Measurements from ENCODE around the gene TPST2. TPM values are rescaled to one million over a fixed set of nuclear protein-coding genes. Genes with fewer than 3 reads are reported as not detected.

The TPST2 gene
- total and polyA plus RNA-seq, 2 donors (not counting 3 experiments of a cell fraction or from before 2014, with no cell fraction given) = 49.4 to 121 TPM

- H3K9ac ChIP-seq (replicated peaks; ENCODE audit: extremely low read depth, insufficient read depth, low read length) = no peak within 1 kb of the TSS
- FAIRE-seq (no peak), DNase-seq (ENCODE audit: low read depth, low spot score) (no peak)
- intact Hi-C loops (cut with micrococcal nuclease) (no loop called here), dilution Hi-C loops (cut with MboI; ENCODE audit: extremely low pct_ligation_motif_present, low sequenced_read_pairs) (no loop called here)
- H3K36me3 ChIP-seq (ENCODE audit: control insufficient read depth in 2 of 2, extremely low read depth in 1 of 2, insufficient read depth in 2 of 2, low read length in 2 of 2) = no peaks in the 10 kb centered on the region
- BruUV-seq (replicated peaks) = no TSS peak
- no peak within 1 kb of the TSS for H3K27ac ChIP-seq (ENCODE audit: insufficient read depth, low read depth, low read length)
- H3K9me3 ChIP-seq (replicated peaks; ENCODE audit: control insufficient read depth, insufficient read depth, low read length) = no peaks in the 10 kb centered on the region
- H2AFZ ChIP-seq (ENCODE audit: low read depth, low read length) = no peak within 1 kb of the TSS
- TF ChIP-seq EZH2 (IDR thresholded peaks at IDR 0.05; ENCODE audit: borderline replicate concordance, low read depth, low read length, severe bottlenecking) (no peak), POLR2AphosphoS5 (IDR thresholded peaks at IDR 0.05; ENCODE audit: insufficient read depth, low read depth, low read length) (no peak)
- H3K79me2 ChIP-seq (ENCODE audit: control insufficient read depth, insufficient read depth, low read length) = no peaks in the 10 kb centered on the region
- POLR2A ChIA-PET = no interaction called here
- H3K9me1 ChIP-seq (replicated peaks; ENCODE audit: control insufficient read depth, extremely low read depth, insufficient read depth, low read length) = no peaks in the 10 kb centered on the region
- H3K4me2 ChIP-seq (ENCODE audit: insufficient read depth, low read length) = no peak within 1 kb of the TSS
- CTCF ChIA-PET = no interaction called here
- H3K27me3 ChIP-seq (ENCODE audit: control insufficient read depth in 2 of 2, insufficient read depth in 2 of 2, low read length in 2 of 2) = peaks cover 0 to 2% of the 10 kb centered on the region in 2 experiments
- H3K4me3 ChIP-seq (replicated peaks in 1 of 3; ENCODE audit: insufficient read depth in 1 of 3, low read depth in 1 of 3, low read length in 3 of 3) = no peak within 1 kb of the TSS
- no peaks in the 10 kb centered on the region for H4K20me1 ChIP-seq (replicated peaks; ENCODE audit: control insufficient read depth, extremely low read depth, insufficient read depth, low read length)
- no peaks in the 10 kb centered on the region for H3K4me1 ChIP-seq (ENCODE audit: control insufficient read depth, extremely low read depth, insufficient read depth, low read length)
These were observed 31.7 kb upstream of the TPST2 start, which contains the start of gene CRYBA4 for GRCh38 chr22:26621663-26622062. Gene CRYBA4 (plus strand): TSS chr22:26621963. CDS start chr22:26622597, 634 bp downstream.

DNA sequence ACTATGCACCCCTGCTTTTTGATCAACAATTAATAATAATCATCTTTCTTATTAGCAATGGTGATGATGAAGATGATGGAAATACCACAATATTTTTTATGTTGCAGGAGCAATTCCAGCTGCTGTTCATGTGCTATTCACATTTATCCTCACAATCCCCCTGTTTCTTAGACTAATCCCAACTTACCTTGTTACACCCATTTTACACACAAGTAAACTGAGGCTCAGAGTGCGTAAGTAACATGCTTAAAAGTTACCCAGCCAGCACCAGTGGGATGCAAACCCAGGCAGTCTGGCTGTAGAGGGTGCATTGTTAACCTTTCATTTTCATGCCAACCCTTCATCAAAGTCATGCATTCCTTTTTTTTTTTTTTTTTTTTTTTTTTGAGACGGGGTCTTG is 30.3 kb upstream of the TPST2 start:
- H2AFZ ChIP-seq (ENCODE audit: low read depth, low read length) = no peak overlapping the region
- peaks cover 0 to 2% of the 10 kb centered on the region in 2 experiments for H3K27me3 ChIP-seq (ENCODE audit: control insufficient read depth in 2 of 2, insufficient read depth in 2 of 2, low read length in 2 of 2)
- TF ChIP-seq MYC (IDR thresholded peaks at IDR 0.05; ENCODE audit: low read depth, low read length) (no peak), POLR2A (IDR thresholded peaks at IDR 0.05; ENCODE audit: low read depth, low read length) (no peak), CTCF (IDR thresholded peaks at IDR 0.05; ENCODE audit: extremely low read depth in 1 of 2, insufficient read depth in 1 of 2, low read depth in 1 of 2, low read length in 2 of 2) (no peak), GATA2 (IDR thresholded peaks at IDR 0.05; ENCODE audit: insufficient read depth, insufficient read length, low read depth, low read length) (no peak)
- H3K4me3 ChIP-seq (replicated peaks in 1 of 3; ENCODE audit: insufficient read depth in 1 of 3, low read depth in 1 of 3, low read length in 3 of 3) = no peak overlapping the region
- no peak overlapping the region for H3K27ac ChIP-seq (ENCODE audit: insufficient read depth, low read depth, low read length)
- H3K79me2 ChIP-seq (ENCODE audit: control insufficient read depth, insufficient read depth, low read length) = no peaks in the 10 kb centered on the region
- ChIA-PET POLR2A (no interaction called here), CTCF (no interaction called here)
- H4K20me1 ChIP-seq (replicated peaks; ENCODE audit: control insufficient read depth, extremely low read depth, insufficient read depth, low read length) = no peaks in the 10 kb centered on the region
- no peaks in the 10 kb centered on the region for H3K4me1 ChIP-seq (ENCODE audit: control insufficient read depth, extremely low read depth, insufficient read depth, low read length)
- no peaks in the 10 kb centered on the region for H3K9me1 ChIP-seq (replicated peaks; ENCODE audit: control insufficient read depth, extremely low read depth, insufficient read depth, low read length)
- H3K4me2 ChIP-seq (ENCODE audit: insufficient read depth, low read length) = no peak overlapping the region
- no peak for FAIRE-seq
- no peaks in the 10 kb centered on the region for H3K9me3 ChIP-seq (replicated peaks; ENCODE audit: control insufficient read depth, insufficient read depth, low read length)
- BruUV-seq (replicated peaks) = no TSS peak
- DNase-seq (ENCODE audit: low read depth, low spot score) = no peak
- dilution Hi-C loops (cut with MboI; ENCODE audit: extremely low pct_ligation_motif_present, low sequenced_read_pairs) (no loop called here), intact Hi-C loops (cut with micrococcal nuclease) (no loop called here)
- H3K36me3 ChIP-seq (ENCODE audit: control insufficient read depth in 2 of 2, extremely low read depth in 1 of 2, insufficient read depth in 2 of 2, low read length in 2 of 2) = no peaks in the 10 kb centered on the region
- no peak overlapping the region for H3K9ac ChIP-seq (replicated peaks; ENCODE audit: extremely low read depth, insufficient read depth, low read length)
